NCI-H1417 treated with DMSO at 0.1 percent for 48 hours (cell line): Measurements from ENCODE around the gene NFYC.

Experiments
- DNase-seq: peaks from one replicate; lab custom pipeline; 2025; lab: John Stamatoyannopoulos, UW

NFYC gene

DNA sequence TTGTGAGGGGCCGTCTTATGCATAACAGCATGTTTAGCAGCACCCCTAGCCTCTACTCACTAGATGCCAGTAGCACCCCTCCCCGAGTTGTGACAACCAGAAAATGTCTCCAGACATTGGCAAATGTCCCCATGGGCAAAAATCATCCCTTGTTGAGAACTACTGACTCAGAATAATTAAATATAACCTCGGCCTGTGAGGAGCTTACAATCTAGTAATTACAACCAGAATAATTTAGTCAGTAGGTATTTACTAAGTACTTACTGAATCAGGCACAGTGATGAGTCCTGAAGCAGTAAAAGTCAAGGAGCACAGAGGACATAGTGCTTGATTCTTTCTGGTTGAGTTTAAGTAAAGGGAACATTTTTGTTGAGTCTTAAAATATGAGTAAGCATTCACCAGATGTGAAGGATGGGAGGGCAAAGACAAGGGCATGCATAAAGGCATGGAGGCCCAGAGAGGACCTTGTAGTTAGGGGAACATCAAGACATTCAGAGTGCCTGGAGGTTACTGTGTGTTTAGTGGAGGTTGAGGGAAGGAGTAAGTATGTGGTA is 48.0 kb downstream of the NFYC start:
- DNase-seq = no peak

DNA sequence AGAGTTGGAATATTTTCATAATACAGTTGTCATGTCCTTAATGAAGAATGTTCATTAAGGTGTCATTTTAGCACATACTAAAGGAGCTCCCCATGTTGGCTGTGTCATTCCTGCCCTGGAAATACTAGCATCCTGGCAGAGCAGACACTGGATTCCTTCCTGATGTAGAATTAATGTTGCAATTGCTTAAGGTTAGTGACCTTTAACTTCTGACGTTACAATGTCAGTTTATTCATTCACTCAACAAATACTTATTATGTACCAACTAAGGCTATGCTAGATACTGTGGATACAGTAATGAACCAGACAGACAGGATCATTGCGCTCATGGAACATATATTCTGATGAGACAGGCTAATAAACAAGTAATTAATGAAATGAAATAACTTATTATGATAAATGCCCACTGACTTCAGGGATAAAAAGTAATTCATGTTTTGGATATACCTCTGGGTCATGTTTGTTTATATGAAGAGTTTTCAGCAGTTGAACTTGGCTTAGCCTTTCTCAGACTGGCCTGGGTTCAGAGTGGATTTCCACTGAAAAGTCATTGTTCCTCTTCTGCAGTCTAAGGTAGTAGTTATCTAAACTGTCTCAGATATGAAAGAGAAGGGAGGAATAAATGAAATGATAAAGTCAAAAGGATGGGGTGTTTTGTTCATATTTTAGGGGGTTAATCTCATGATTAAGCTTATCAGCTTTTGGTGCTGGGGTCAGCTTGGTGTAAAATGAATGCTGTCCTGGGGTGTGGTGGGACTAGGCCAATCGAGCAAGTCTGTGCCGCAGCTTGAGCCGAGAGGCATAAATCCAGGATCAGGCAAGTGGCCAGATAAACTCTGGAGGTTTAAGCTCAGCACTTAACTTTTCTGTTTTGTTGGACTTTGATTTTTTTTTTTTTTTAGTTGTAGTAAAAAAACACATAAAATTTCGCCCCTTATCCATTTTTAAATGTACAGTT is 48.8 kb downstream of the NFYC start:
- no peak for DNase-seq

GRCh38 chr1:40740997-40741736 is 49.7 kb downstream of the NFYC start:
- DNase-seq = no peak

DNA sequence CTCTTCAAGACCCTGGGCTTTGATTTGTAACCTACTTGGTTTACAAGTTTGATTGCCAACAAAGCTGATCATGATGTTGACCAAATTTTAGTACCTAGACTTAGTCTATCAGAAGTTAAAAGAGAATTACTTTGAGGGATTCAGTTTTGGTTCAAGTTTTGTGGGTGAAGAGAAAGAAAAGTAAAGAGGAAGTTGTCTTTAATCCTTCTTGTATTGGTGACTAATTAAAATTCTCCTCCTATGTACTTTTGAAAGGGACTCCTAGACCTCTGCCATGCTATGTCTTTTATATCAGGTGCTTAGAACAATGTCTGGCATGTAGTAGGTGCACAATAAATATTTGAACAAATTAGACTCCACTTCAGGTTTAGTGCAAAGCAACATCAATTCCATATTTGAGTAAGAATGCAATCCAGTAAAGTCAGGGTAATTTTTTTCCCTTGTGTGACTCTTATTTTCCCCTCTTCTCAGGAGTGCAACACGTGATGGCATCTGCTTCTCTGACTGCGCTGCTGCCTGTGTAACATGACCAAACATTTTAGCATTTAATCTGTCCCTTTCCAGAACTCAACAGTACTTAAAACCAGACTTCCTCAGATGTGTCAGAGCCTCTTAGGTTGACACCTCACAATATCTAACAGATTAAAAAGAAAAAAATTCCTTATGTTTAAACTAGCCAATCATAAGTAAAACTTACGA is 51.0 kb downstream of the NFYC start:
- DNase-seq = no peak

DNA sequence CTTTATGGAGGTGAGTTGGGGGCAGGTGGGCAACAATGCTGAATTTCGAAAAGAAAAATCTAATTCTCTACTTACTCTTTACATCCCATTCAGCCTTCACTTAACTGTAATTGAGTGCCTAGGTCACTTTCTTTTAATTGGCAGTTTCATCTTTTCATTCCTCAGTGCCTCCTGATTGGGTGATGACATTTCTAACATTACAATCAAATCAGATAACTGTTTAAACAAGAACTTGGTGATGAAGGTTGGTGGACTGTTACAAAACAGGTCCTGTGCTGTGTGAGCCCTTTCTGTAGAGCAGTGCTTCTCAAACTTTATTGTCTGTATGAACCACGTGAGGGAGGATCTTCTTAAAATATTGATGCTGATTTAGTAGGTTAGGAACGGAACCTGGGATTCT is 51.9 kb downstream of the NFYC start:
- no peak for DNase-seq

DNA sequence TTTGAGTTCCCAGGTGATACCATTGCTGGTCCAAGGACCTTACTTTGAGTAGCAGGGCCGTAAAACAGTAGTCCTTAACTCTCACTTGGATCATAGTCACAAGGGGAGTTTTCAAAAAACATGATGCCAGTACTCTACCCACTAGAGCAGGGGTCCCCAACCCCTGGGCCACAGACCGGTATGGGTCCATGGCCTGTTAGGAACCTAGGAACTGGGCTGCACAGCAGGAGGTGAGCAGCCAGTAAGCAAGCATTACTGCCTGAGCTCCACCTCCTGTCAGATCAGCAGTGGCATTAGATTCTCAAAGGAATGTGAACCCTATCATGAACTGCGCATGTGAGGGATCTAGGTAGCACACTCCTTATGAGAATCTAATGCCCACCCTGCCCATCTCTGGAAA is 52.4 kb downstream of the NFYC start:
- no peak for DNase-seq

DNA sequence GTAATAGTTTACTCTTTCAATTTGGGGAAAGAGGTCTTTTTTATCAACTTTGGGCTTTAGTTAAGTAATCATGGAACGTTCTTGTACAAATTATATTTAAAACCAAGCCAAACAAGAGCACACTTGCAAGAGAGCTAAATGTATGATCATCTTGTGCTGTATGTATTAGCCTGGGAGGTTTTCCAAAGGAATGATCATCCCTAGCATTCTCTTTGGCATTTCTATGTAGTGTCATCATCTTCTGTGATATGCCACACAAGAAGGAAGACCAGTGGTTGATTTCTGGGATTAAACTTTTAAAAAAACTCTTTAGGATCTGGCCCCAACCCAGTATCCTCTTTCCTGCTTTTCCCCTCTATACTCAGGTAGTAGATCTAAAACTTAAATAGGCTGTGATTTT is 53.7 kb downstream of the NFYC start:
- no peak for DNase-seq

GRCh38 chr1:40746344-40747090 is 55.0 kb downstream of the NFYC start:
- DNase-seq = no peak

- no peak for DNase-seq
These were observed 57.6 kb downstream of the NFYC start for GRCh38 chr1:40748841-40749718.

- no peak for DNase-seq
These were observed 58.3 kb downstream of the NFYC start for GRCh38 chr1:40749817-40750216.

DNA sequence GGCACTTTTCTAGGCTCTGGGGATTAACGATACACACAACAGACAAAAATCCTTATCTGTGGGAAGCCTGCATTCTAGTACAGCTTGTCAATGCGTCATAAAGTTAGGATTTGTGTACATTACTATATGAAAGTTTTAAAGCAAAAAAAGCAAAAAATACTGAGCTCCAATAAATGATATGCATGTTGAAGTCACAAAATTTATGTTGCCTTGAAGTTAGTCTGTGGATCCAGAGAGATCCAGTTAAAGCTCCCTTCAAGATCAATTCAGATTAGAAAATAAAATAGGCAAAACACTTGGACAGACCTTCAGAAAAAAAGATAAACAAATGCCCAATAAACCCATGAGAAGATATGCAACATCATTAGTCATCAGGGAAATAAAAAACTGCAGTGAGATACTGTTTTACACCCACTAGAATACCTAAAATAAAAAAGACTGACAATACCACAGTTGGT is 59.0 kb downstream of the NFYC start:
- DNase-seq = no peak

GRCh38 chr1:40751802-40752201 is 60.3 kb downstream of the NFYC start:
- DNase-seq = no peak

- DNase-seq = no peak
These were observed 61.8 kb downstream of the NFYC start for GRCh38 chr1:40753142-40753882.

DNA sequence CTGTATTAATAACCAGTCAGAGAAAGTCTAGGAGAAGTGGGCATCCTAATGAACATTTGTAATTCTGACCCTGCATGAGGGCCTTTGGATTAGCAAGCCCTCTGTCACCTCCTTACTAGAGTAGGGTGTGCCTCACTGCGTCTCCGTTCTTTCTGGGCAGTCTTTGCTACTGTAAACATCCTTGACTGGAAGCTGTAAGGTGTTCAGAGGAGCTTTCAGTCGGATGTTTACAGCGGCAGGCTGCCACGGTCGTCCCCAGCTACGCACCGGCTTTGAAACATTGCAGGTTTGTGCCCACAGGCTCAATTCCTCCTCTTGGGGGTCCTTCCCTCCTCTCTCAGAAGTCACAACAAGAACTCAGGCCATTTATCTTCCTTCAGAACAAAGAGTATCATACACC is 62.7 kb downstream of the NFYC start:
- DNase-seq = no peak

- no peak for DNase-seq
These were observed 63.6 kb downstream of the NFYC start for GRCh38 chr1:40755067-40755466.

DNA sequence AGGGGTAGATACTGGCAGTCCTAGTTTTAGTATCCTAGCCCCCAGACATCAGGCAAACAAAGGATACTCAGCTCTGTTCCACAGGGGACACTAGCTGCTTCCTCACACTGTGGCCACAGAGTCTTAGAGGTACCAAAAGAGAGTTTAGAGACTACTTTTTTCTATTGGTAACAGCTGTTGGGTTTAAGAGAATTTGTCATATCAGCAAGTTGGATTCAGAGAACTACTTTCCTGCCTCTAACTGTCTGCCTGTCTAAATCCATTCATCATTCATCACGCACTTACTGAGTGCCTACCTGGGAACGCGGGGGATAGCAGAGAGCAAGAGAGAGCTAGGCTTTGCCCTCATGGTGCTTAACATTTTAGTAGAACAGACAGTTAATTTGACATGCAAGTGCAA is 65.0 kb downstream of the NFYC start:
- no peak for DNase-seq

GRCh38 chr1:40757084-40757483 is 65.6 kb downstream of the NFYC start:
- no peak for DNase-seq

DNA sequence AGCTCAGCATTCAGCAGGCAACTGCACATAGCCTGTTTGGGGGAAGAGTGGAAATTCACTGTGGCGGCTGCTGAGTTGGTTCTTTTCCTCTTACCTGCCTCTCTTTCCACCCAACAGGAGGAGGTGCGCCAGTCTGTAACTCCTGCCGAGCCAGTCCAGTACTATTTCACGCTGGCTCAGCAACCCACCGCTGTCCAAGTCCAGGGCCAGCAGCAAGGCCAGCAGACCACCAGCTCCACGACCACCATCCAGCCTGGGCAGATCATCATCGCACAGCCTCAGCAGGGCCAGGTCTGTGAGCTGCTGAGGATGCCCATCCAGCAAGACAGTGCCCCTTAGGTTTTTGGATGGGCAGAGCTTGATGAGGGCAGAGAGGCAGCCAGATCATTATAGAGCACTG is 66.5 kb downstream of the NFYC start:
- DNase-seq = no peak

GRCh38 chr1:40758578-40759343 is 67.3 kb downstream of the NFYC start:
- no peak for DNase-seq
